Calu3 (cell line): ENCODE measurements around the gene HMGXB3. TPM values are rescaled to one million over a fixed set of nuclear protein-coding genes. Genes with fewer than 3 reads are reported as not detected.

Experiments used
- Bru-seq: library from RNA; stranded (reverse); fragments of 400-500 nt; gene quantifications from one replicate; lab custom pipeline; 2021; lab: Mats Ljungman, UMichigan
- BruChase-seq, 2 experiments: library from RNA; stranded (reverse); fragments of 400-500 nt; gene quantifications; one replicate each; lab custom pipeline; 2021; lab: Mats Ljungman, UMichigan
- BruUV-seq: library from RNA; stranded (reverse); fragments of 400-500 nt; replicated peaks from 2 replicates; lab custom pipeline; 2021; lab: Mats Ljungman, UMichigan
- CTCF ChIA-PET: fragments of 300-600 bp; sonication (Branson Sonifier 250); formaldehyde crosslinking; loops from one replicate; lab custom pipeline; 2022; ENCODE audit warnings: antibody characterized with exemption; lab: Charles Lee
- DNase-seq: peaks from one replicate; pipeline ENCODE4 v3.0.0; 2022
- H3K27ac Mint-ChIP-seq: one replicate; pipeline ENCODE4 v1.8.0; 2022; ENCODE audit warnings: mixed read lengths; ENCODE audit not compliant: unreplicated experiment
- H3K27me3 Mint-ChIP-seq: one replicate; pipeline ENCODE4 v1.8.0; 2022; ENCODE audit warnings: mixed read lengths; ENCODE audit not compliant: unreplicated experiment
- H3K36me3 Mint-ChIP-seq: one replicate; pipeline ENCODE4 v1.8.0; 2022; ENCODE audit warnings: mild to moderate bottlenecking, moderate library complexity, mixed read lengths; ENCODE audit not compliant: insufficient read depth, unreplicated experiment
- H3K4me1 Mint-ChIP-seq: one replicate; pipeline ENCODE4 v1.8.0; 2022; ENCODE audit warnings: mild to moderate bottlenecking, low read depth, mixed read lengths; ENCODE audit not compliant: unreplicated experiment
- H3K4me3 Mint-ChIP-seq: one replicate; pipeline ENCODE4 v1.8.0; 2022; ENCODE audit warnings: mild to moderate bottlenecking, low read depth, moderate library complexity, mixed read lengths; ENCODE audit not compliant: unreplicated experiment
- H3K9me3 Mint-ChIP-seq: one replicate; pipeline ENCODE4 v1.8.0; 2022; ENCODE audit warnings: low read depth, mixed read lengths; ENCODE audit not compliant: unreplicated experiment
- CTCF ChIP-seq: fragments of 200-600 bp; IDR thresholded peaks from one replicate; pipeline ENCODE4 v1.8.0; 2022; ENCODE audit warnings: antibody characterized with exemption; ENCODE audit not compliant: unreplicated experiment
- intact Hi-C: fragments of 100-400 bp; cut with micrococcal nuclease; formaldehyde crosslinking; loops from one replicate; pipeline ENCODE4 v1.10.0; 2022; ENCODE audit not compliant: unreplicated experiment
- long read RNA-seq: library from polyadenylated mRNA; stranded (forward); transcript quantifications from one replicate; pipeline ENCODE4 v2.0.0, GENCODE V29; 2022
- total RNA-seq: library from RNA; stranded (reverse); gene quantifications from 2 replicates; pipeline ENCODE4 v1.2.3, GENCODE V29; 2022

The HMGXB3 gene
- total RNA-seq = 55.9 and 58.2 TPM in 2 replicates
- percentile 93 among the genes with signal in this experiment for Bru-seq, nascent RNA
- percentile 80 among the genes with signal in this experiment for BruChase-seq, experiment 1, labeled RNA remaining after a 6-hour chase
- BruChase-seq, experiment 2, labeled RNA remaining after a 2-hour chase = percentile 82 among the genes with signal in this experiment
- long read RNA-seq, full-length matches to known transcripts = 7 of 26 reads
- long read RNA-seq, partial matches to known transcripts = 17 of 26 reads
- long read RNA-seq, other reads (novel, unspliced or antisense) = 2 of 26 reads

GRCh38 chr5:150000256-150000989, at the start of gene HMGXB3, which contains the start of gene TIGD6:
Gene HMGXB3 (plus strand): TSS chr5:150000739. CDS start chr5:150004853, 4,114 bp downstream.
Gene TIGD6 (minus strand): TSS chr5:150000654. CDS start chr5:149996348, 4,306 bp downstream.
- peak within 1 kb of the TSS; percentile 98 for H3K27ac Mint-ChIP-seq
- peaks cover 38% of the 10 kb centered on the region for H3K4me1 Mint-ChIP-seq
- intact Hi-C loops = loop anchor here (2.0 kb wide), 1 partner anchor 20 kb away; no protein-coding TSS in a partner anchor
- DNase-seq = peak; percentile 97
- no peaks in the 10 kb centered on the region for H3K9me3 Mint-ChIP-seq
- CTCF ChIA-PET = interaction anchor here (0.7 to 1.6 kb wide), 7 partner anchors 10 to 367 kb away, joined by 3 to 8 read pairs (median 3); partner anchors contain the start of gene SLC26A2
- H3K27me3 Mint-ChIP-seq = no peaks in the 10 kb centered on the region
- BruUV-seq = no TSS peak
- H3K36me3 Mint-ChIP-seq = peaks cover 59% of the 10 kb centered on the region
- H3K4me3 Mint-ChIP-seq = peak within 1 kb of the TSS; percentile 88
- no peak for TF ChIP-seq CTCF

GRCh38 chr5:149951138-149951749, 49.3 kb upstream of the HMGXB3 start:
- intact Hi-C loops = no loop called here
- BruUV-seq = no TSS peak
- Mint-ChIP-seq H3K9me3 (no peaks in the 10 kb centered on the region), H3K27ac (no peak overlapping the region), H3K4me3 (no peak overlapping the region), H3K27me3 (no peaks in the 10 kb centered on the region), H3K36me3 (no peaks in the 10 kb centered on the region), H3K4me1 (peaks cover 7% of the 10 kb centered on the region)
- TF ChIP-seq CTCF = no peak
- no peak for DNase-seq
- CTCF ChIA-PET = no interaction called here

GRCh38 chr5:149953436-149954121, 47.0 kb upstream of the HMGXB3 start:
- intact Hi-C loops = no loop called here
- H3K27me3 Mint-ChIP-seq = no peaks in the 10 kb centered on the region
- H3K4me1 Mint-ChIP-seq = peaks cover 21% of the 10 kb centered on the region
- H3K36me3 Mint-ChIP-seq = no peaks in the 10 kb centered on the region
- DNase-seq = no peak
- H3K27ac Mint-ChIP-seq = peak overlapping the region; percentile 50
- no TSS peak for BruUV-seq
- CTCF ChIA-PET = no interaction called here
- H3K4me3 Mint-ChIP-seq = no peak overlapping the region
- H3K9me3 Mint-ChIP-seq = no peaks in the 10 kb centered on the region
- no peak for TF ChIP-seq CTCF

- TF ChIP-seq CTCF = no peak
- peaks cover 30% of the 10 kb centered on the region for H3K4me1 Mint-ChIP-seq
- H3K36me3 Mint-ChIP-seq = peaks cover 6% of the 10 kb centered on the region
- no peak overlapping the region for H3K27ac Mint-ChIP-seq
- intact Hi-C loops = no loop called here
- CTCF ChIA-PET = interaction anchor here (0.8 kb wide), 1 partner anchor 18 kb away, joined by 3 read pairs; no protein-coding TSS in a partner anchor
- no peaks in the 10 kb centered on the region for H3K27me3 Mint-ChIP-seq
- H3K4me3 Mint-ChIP-seq = no peak overlapping the region
- BruUV-seq = no TSS peak
- no peak for DNase-seq
- no peaks in the 10 kb centered on the region for H3K9me3 Mint-ChIP-seq
Observed at GRCh38 chr5:149954798-149955197, 45.7 kb upstream of the HMGXB3 start.
